Measurements from ENCODE around the gene UBALD2. TPM values are rescaled to one million over a fixed set of nuclear protein-coding genes. Genes with fewer than 3 reads are reported as not detected.

UBALD2 gene
- polyA plus RNA-seq, 1 donor (not counting 4 experiments of a cell fraction or from before 2014, with no cell fraction given), result 33.9 TPM

GRCh38 chr17:76246080-76247066 is 18.8 kb upstream of the UBALD2 start:
- H3K27me3 ChIP-seq (ENCODE audit: control insufficient read depth, extremely low read depth, insufficient read depth, low read length), result peaks cover 28% of the 10 kb centered on the region
- H3K9me1 ChIP-seq (ENCODE audit: control insufficient read depth, extremely low read depth, insufficient read depth, low read length), result no peaks in the 10 kb centered on the region
- dilution Hi-C loops (cut with MboI; ENCODE audit: extremely low pct_ligation_motif_present, low sequenced_read_pairs), result no loop called here
- H3K4me3 ChIP-seq (ENCODE audit: control insufficient read depth in 2 of 3, extremely low read depth in 1 of 3, insufficient read depth in 2 of 3, low read depth in 1 of 3, low read length in 3 of 3), result no peak overlapping the region
- no peaks in the 10 kb centered on the region for H3K4me1 ChIP-seq (ENCODE audit: control insufficient read depth, extremely low read depth, insufficient read depth, low read length)
- no peak for DNase-seq (ENCODE audit: low read depth, low spot score)
- H3K9ac ChIP-seq (ENCODE audit: control insufficient read depth, extremely low read depth, insufficient read depth, low read length), result no peak overlapping the region
- H3K36me3 ChIP-seq (ENCODE audit: control insufficient read depth in 2 of 2, extremely low read depth in 1 of 2, insufficient read depth in 2 of 2, low read length in 2 of 2), result no peaks in the 10 kb centered on the region
- TF ChIP-seq EZH2 (IDR thresholded peaks at IDR 0.05; ENCODE audit: low read length), result no peak
- TF ChIP-seq CTCF (optimal IDR thresholded peaks at IDR 0.05 in 1 of 3, IDR thresholded peaks at IDR 0.05 in 1 of 3, conservative IDR thresholded peaks at IDR 0.05 in 1 of 3; ENCODE audit: extremely low read depth in 1 of 3, insufficient read depth in 2 of 3, low read length in 3 of 3), result no peak
- H2AFZ ChIP-seq (ENCODE audit: control insufficient read depth, low read length), result no peak overlapping the region
- H3K27ac ChIP-seq (ENCODE audit: control insufficient read depth, insufficient read depth, low read length), result no peak overlapping the region
- no peaks in the 10 kb centered on the region for H4K20me1 ChIP-seq (ENCODE audit: control insufficient read depth, extremely low read depth, insufficient read depth, low read length)
- H3K79me2 ChIP-seq (ENCODE audit: control insufficient read depth, insufficient read depth, low read length), result no peaks in the 10 kb centered on the region
- H3K4me2 ChIP-seq (ENCODE audit: control insufficient read depth, extremely low read depth, insufficient read depth, low read depth, low read length), result no peak overlapping the region
- no peak for FAIRE-seq
- H3K9me3 ChIP-seq (ENCODE audit: control insufficient read depth, low read depth, low read length), result no peaks in the 10 kb centered on the region

- H2AFZ ChIP-seq (ENCODE audit: control insufficient read depth, low read length), result no peak overlapping the region
- peaks cover 8% of the 10 kb centered on the region for H3K4me1 ChIP-seq (ENCODE audit: control insufficient read depth, extremely low read depth, insufficient read depth, low read length)
- dilution Hi-C loops (cut with MboI; ENCODE audit: extremely low pct_ligation_motif_present, low sequenced_read_pairs), result no loop called here
- no peaks in the 10 kb centered on the region for H3K9me1 ChIP-seq (ENCODE audit: control insufficient read depth, extremely low read depth, insufficient read depth, low read length)
- H3K27ac ChIP-seq (ENCODE audit: control insufficient read depth, insufficient read depth, low read length), result no peak overlapping the region
- H3K36me3 ChIP-seq (ENCODE audit: control insufficient read depth in 2 of 2, extremely low read depth in 1 of 2, insufficient read depth in 2 of 2, low read length in 2 of 2), result no peaks in the 10 kb centered on the region
- H3K9me3 ChIP-seq (ENCODE audit: control insufficient read depth, low read depth, low read length), result no peaks in the 10 kb centered on the region
- DNase-seq (ENCODE audit: low read depth, low spot score), result no peak
- no peaks in the 10 kb centered on the region for H4K20me1 ChIP-seq (ENCODE audit: control insufficient read depth, extremely low read depth, insufficient read depth, low read length)
- H3K4me2 ChIP-seq (ENCODE audit: control insufficient read depth, extremely low read depth, insufficient read depth, low read depth, low read length), result no peak overlapping the region
- H3K9ac ChIP-seq (ENCODE audit: control insufficient read depth, extremely low read depth, insufficient read depth, low read length), result no peak overlapping the region
- peaks cover 19% of the 10 kb centered on the region for H3K27me3 ChIP-seq (ENCODE audit: control insufficient read depth, extremely low read depth, insufficient read depth, low read length)
- no peak for TF ChIP-seq EZH2 (IDR thresholded peaks at IDR 0.05; ENCODE audit: low read length)
- TF ChIP-seq CTCF (optimal IDR thresholded peaks at IDR 0.05 in 1 of 3, IDR thresholded peaks at IDR 0.05 in 1 of 3, conservative IDR thresholded peaks at IDR 0.05 in 1 of 3; ENCODE audit: extremely low read depth in 1 of 3, insufficient read depth in 2 of 3, low read length in 3 of 3), result no peak
- no peak overlapping the region for H3K4me3 ChIP-seq (ENCODE audit: control insufficient read depth in 2 of 3, extremely low read depth in 1 of 3, insufficient read depth in 2 of 3, low read depth in 1 of 3, low read length in 3 of 3)
- no peak for FAIRE-seq
- no peaks in the 10 kb centered on the region for H3K79me2 ChIP-seq (ENCODE audit: control insufficient read depth, insufficient read depth, low read length)
Observed at GRCh38 chr17:76247304-76247703, 17.8 kb upstream of the UBALD2 start.

All from keratinocyte (primary cell).